Kidney epithelial cell (primary cell): ENCODE results near the gene GTF3C1. TPM values are rescaled to one million over a fixed set of nuclear protein-coding genes. Genes with fewer than 3 reads are reported as not detected.

Source experiments
- DNase-seq: peaks from one replicate; pipeline ENCODE4 v3.0.0-alpha.2; 2010; ENCODE audit warnings: low read depth
- H3K27me3 ChIP-seq: 2 replicates; pipeline ENCODE4 v1.6.0; 2011; ENCODE audit warnings: low read length; ENCODE audit not compliant: control insufficient read depth, insufficient read depth
- H3K36me3 ChIP-seq: 2 replicates; pipeline ENCODE4 v1.5.1; 2011; ENCODE audit warnings: low read length; ENCODE audit not compliant: control insufficient read depth, insufficient read depth
- H3K4me3 ChIP-seq: 2 replicates; pipeline ENCODE4 v1.5.1; 2011; ENCODE audit warnings: low read depth, mild to moderate bottlenecking, control low read depth, low read length
- total RNA-seq: library from RNA; depleted of rRNA; stranded (reverse); fragments of >200 nt; gene quantifications from 2 replicates; pipeline ENCODE4 v1.2.3, GENCODE V29; 2015
- TF ChIP-seq, protein P1 (sequence below): IDR thresholded peaks from 2 replicates; pipeline ENCODE4 v1.5.1; 2011; ENCODE audit warnings: mild to moderate bottlenecking, moderate library complexity, low read length, control low read depth, inconsistent platforms; ENCODE audit not compliant: insufficient read depth, poor library complexity, severe bottlenecking

The GTF3C1 gene
- total RNA-seq, 1 donor from 2014 or later: 89.7 TPM

DNA sequence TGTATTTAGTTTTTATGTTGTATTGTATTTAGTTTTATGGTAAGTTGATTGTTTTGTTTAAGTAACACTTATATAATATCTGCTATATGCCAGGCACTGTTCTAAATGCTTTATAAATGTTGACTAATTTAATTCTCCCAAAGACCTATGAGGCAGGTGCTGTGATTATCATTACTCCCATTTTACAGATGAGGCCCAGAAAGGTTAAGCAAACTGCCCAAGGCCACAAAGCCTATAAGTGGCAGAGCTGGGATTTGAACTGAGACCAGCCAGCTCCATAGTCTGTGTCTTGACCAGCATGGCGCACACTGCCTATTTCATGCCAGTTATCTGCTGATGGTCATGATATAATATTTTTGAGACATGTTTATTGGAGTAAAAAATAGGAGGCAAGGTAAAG, 123.8 kb downstream of the GTF3C1 start:
- TF ChIP-seq, protein P1, sequence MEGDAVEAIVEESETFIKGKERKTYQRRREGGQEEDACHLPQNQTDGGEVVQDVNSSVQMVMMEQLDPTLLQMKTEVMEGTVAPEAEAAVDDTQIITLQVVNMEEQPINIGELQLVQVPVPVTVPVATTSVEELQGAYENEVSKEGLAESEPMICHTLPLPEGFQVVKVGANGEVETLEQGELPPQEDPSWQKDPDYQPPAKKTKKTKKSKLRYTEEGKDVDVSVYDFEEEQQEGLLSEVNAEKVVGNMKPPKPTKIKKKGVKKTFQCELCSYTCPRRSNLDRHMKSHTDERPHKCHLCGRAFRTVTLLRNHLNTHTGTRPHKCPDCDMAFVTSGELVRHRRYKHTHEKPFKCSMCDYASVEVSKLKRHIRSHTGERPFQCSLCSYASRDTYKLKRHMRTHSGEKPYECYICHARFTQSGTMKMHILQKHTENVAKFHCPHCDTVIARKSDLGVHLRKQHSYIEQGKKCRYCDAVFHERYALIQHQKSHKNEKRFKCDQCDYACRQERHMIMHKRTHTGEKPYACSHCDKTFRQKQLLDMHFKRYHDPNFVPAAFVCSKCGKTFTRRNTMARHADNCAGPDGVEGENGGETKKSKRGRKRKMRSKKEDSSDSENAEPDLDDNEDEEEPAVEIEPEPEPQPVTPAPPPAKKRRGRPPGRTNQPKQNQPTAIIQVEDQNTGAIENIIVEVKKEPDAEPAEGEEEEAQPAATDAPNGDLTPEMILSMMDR: no peak
- Histone ChIP-seq H3K27me3 (no peaks in the 10 kb centered on the region), H3K4me3 (no peak overlapping the region), H3K36me3 (no peaks in the 10 kb centered on the region)
- no peak for DNase-seq

DNA sequence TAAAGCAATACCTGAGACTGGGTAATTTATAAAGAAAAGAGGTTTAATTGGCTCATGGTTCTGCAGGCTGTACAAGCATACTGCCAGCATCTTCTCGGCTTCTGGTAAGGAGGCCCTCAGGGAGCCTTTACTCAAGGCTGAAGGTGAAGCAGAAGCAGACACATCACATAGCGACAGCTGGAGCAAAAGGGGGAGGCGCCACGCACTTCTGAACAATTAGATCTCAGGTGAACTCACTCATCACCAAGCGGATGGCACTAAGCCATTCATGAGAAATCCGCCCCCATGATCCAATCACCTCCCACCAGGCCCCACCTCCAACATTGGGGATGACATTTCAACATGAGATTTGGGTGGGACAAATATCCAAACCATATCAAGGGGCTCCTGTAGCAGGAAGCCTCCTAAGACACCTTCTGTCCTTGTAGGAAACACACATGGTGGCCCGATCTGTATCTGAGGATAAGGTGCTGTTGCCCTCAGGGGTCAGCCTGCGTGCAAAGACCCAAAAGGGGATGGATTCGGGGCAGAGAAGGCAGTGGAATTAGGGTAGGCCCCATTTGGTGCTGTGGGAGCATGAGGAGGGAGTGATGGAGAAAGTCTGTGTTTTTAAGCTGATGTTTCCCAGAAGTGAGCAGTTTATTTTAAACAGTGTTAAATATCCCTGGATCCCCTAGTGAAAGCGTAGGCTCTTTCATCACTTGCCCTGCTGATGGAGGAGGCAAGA, 124.8 kb downstream of the GTF3C1 start:
- H3K4me3 ChIP-seq: no peak overlapping the region
- no peak for DNase-seq
- H3K27me3 ChIP-seq: no peaks in the 10 kb centered on the region
- H3K36me3 ChIP-seq: no peaks in the 10 kb centered on the region
- TF ChIP-seq, protein P1: no peak

DNA sequence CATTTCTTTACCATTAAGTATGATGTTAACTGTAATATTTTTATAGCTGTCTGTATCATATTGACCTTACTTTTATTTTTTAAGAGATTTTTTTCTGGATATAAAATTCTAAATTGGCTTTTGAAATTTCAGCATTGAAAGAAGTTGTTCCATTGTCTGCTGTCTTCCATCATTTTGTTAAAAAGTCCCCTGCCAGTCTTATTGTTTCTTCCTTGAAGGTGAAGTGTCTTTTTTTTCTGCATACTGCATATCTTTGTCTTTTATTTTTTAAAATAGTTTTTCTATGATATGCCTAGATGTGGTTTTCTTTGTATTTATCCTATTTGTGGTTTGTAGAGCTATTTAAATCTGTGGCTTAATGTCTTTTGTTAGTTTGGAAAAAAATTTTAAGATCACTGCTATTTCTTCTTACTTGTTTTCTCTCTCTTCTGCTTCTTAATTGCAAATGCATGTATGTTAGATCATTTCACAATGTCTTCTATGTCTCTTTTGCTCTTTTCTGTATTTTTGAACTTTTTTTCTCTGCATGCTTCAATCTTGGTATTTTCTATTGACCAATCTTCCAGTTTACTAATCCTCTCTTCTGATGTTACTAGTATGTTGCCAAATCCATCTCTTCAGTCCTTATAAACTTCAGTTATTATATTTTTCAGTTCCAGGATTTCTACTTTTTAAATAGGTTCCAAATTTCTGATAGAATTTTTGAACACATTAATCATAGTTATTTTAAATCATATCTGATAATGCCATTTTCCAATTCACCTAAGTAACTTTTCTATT, 127.6 kb downstream of the GTF3C1 start:
- TF ChIP-seq, protein P1: no peak
- Histone ChIP-seq H3K27me3 (no peaks in the 10 kb centered on the region), H3K4me3 (no peak overlapping the region), H3K36me3 (no peaks in the 10 kb centered on the region)
- no peak for DNase-seq

DNA sequence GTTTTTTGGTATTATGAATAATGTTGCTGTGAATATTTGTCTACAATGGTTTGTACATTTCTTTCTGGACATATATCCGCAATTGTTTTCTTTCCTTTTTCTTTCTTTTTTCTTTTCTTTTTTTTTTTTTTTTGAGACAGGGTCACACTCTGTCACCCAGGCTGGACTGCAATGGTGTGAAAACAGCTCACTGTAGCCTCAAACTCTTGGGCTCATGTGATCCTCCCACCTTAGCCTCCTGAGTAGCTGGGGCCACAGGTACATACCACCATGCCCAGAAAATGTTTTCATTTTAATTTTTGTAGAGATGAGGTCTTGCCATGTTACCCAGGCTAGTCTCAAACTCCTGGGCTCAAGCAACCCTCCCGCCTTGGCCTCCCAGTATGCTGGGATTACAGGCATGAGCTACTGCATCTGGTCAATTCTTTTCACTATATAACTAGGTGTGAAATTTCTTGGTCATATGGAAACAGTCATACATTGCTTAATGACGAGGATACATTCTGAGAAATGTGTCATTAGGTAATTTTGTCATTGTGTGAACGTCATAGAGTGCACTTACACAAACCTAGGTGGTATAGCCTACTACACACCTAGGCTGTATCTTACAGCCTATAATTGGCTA, 132.6 kb downstream of the GTF3C1 start:
- TF ChIP-seq, protein P1: no peak
- Histone ChIP-seq H3K4me3 (no peak overlapping the region), H3K36me3 (no peaks in the 10 kb centered on the region), H3K27me3 (no peaks in the 10 kb centered on the region)
- DNase-seq: no peak

DNA sequence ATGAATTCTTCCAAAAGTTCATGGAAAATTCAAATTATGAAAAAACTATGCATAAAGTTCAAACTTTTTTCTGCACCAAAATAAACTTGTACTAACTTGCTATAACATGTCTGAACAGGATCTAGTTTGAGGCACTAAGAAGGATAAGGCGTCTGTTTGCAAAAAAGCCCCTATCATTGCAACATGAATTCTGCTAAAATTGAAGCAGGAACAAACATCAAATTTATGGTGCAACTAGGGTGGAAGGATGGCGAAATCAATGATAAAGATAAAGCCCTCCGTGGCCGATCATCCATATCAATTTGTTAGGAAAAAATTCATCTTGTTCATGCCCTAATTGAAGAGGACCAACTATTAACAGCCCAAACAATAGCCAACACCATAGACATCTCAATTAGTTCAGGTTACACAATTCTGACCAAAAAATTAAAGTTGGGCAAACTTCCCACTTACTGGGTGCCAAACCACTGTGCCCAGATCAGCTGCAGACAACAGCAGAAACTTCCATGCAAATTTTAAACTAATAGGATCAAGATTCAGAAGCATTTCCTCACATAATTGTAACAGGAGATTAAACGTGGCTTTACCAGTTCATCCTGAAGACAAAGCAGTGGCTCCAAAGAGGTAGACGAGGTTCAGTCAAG, 134.8 kb downstream of the GTF3C1 start:
- TF ChIP-seq, protein P1: no peak
- Histone ChIP-seq H3K4me3 (no peak overlapping the region), H3K27me3 (no peaks in the 10 kb centered on the region), H3K36me3 (no peaks in the 10 kb centered on the region)
- no peak for DNase-seq
